IPS-11a (cell line): Measurements from ENCODE around the gene DPP4.
"Not testable (repeated sequence)": the region's sequence is repeated elsewhere in the genome, so short reads cannot be mapped to it uniquely, and the experiment has no call there.

Source experiments
- H3K4me3 ChIP-seq: one replicate; pipeline ENCODE4 v1.5.1; 2013; ENCODE audit warnings: low read depth, low read length, control low read depth

The DPP4 gene

DNA sequence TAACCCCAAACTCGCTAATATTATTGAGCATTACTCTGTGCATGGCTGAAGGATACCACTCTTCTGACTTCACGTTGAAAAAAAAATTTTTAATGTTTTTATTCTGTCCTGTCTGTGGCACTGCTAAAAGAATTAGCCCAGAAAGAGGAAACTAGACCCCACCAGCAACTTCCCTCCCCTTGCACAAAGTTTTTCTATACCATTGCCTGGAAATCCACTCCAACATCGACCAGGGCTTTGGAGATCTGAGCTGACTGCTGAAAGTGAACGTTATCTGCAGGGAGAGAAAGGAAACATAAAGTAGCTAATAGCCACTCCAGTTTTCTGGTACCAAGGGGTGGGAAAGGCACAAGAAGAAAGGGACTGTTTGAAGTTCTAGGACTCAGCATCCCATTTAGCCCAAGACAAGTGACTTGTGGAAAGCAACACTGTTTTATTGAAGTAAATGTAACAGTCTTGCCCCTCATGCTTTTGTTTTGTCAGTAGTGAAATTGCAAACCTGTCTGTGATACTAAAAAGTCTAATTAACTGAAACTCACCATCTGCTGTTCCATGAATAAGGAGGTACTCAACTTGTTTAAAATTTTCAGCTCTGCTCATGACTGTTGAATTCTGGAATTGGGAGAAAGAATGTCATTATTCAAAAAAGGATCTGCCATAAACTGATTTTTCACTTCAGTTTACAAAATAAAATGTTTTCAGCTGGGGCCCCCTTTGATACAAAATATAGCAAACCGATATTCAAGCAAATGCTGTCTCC is 79.1 kb downstream of the DPP4 start:
- H3K4me3 ChIP-seq, result no peak overlapping the region

DNA sequence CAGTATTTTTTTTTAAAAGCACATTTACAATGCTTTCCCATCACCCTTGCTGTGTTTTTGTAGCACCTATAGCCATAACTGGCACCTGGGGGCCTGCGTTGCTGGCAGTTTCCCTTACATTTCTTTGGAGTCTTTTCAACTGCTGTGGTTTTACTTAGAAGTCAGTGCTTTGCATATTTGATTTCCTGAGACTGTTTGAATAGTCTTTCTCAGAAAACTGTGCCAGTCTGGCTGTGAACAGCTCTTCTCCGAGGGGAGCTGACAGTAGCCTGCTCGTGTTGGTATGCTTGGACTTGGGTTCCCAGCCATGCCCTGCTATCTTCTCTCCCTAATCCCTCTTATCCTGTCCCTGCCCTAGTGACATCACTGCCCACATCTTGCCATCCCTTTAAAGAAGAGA is 81.5 kb downstream of the DPP4 start:
- H3K4me3 ChIP-seq, result no peak overlapping the region

DNA sequence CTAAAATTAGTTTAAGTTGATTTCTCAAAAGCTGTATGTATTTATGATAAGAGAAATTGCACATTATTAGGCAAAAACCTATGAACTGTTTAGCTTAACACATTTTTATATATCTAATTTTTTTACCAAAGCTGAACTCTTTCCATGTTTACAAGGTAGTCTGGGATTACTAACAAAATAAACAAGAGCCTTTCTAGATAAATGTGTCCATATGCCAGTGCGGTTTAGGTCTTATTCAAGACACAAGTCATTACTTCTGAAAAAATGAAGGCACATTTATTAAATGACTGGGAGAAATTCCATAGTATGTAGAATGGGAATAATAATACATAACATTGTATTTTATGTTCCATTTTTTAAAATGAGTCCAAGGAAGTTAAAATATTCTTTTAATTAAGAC is 82.0 kb downstream of the DPP4 start:
- H3K4me3 ChIP-seq, result no peak overlapping the region

- H3K4me3 ChIP-seq, result no peak overlapping the region
Measured at GRCh38 chr2:161990741-161991140, 83.3 kb downstream of the DPP4 start.

DNA sequence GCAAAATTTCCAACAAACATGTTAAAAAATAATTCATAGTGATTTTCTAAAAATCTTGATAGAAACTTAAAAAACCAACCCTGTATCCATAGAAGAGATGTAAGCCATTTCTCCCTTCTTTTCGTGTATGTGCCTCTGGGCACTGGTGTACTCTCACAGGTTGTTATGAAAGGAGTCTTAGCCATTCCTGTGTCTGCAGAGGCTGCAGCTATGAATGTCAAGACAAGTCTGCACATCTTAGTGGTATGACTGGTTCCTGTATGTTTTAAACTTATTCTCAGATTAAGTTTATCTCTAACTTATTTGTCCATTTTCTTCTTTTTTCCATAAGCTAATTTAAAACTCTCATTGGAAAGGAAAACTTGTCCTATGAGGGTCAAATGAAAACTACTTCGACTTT is 84.0 kb downstream of the DPP4 start:
- H3K4me3 ChIP-seq, result no peak overlapping the region

- H3K4me3 ChIP-seq, result no peak overlapping the region
Measured at GRCh38 chr2:161988589-161988988, 85.4 kb downstream of the DPP4 start.

- H3K4me3 ChIP-seq, result no peak overlapping the region
Measured at GRCh38 chr2:161987311-161987710, 86.7 kb downstream of the DPP4 start.

- no peak overlapping the region for H3K4me3 ChIP-seq
Measured at GRCh38 chr2:161983866-161984265, 90.1 kb downstream of the DPP4 start.

GRCh38 chr2:161983331-161983651 is 90.7 kb downstream of the DPP4 start:
- no peak overlapping the region for H3K4me3 ChIP-seq

GRCh38 chr2:161982548-161983330 is 91.3 kb downstream of the DPP4 start:
- H3K4me3 ChIP-seq, result no peak overlapping the region

- H3K4me3 ChIP-seq, result no peak overlapping the region
Measured at GRCh38 chr2:161981679-161982250, 92.2 kb downstream of the DPP4 start.

DNA sequence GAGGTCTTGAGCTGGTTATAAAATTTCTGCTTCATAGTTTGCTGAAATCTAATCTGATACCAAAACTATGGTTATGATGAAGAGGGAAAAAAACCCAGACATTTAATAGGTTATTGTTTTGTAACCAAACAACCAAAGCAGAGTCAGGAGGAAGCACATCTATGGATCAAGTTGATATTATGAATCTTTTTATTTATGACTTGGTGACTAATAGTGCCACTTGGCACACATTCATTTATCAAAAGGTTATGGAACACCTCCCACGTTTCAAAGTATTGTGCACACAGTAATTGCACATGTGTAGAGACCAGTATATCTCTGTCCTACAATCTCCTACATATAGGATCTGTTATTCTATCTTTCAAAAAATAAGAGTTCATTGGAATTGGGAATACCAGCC is 93.0 kb downstream of the DPP4 start:
- no peak overlapping the region for H3K4me3 ChIP-seq

GRCh38 chr2:161979490-161979889 is 94.5 kb downstream of the DPP4 start:
- no peak overlapping the region for H3K4me3 ChIP-seq

DNA sequence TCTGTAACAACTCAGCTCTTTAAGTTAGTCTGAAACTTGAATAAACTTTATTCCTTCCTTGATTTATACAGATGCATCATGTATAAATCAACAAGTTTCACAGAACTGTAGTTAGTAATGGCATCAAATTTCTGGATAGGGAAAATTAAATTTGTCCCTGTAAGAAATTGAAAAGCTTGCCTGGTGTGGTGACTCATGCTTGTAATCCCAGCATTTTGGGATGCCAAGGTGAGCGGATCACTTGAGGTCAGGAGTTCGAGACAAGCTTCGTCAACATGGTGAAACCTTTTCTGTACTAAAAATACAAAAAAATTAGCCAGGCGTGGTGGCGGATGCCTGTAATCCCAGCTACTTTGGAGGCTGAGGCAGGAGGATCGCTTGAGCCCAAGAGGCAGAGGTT is 96.1 kb downstream of the DPP4 start:
- not testable (repeated sequence) for H3K4me3 ChIP-seq

DNA sequence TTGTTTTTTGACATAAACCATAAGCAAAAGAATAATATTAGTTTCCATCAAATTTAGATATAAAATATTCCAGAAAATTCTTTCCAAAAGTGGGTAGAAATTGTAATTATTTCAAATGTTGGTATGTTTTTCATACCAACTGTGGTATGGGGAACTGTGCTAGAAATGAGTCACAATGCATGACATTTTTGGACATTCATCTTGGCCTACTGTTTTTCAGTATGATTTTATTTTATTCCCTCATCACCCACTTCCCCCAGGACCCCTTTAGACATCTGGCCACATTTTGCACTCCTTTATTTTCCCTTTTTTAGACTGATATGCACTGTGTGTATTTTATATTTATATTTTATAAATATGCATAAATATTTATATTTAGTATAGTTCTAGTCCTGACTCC is 97.1 kb downstream of the DPP4 start:
- H3K4me3 ChIP-seq, result no peak overlapping the region

DNA sequence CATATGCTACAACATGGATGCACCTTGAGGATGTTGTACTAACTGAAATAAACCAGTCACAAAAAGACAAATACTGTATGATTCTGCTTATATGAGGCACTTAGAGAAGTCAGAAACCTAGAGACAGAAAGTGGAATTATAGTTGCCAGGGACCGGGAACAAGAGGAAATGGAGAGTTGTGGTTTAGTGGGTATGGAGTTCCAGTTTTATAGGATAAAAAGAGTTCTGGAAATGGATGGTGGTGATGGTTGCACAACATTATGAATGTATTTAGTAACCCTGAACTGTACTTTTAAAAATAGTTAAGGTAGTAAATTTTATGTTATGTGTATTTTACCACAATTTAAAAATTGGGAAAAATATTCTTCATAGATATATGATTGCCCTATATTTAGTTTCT is 97.7 kb downstream of the DPP4 start:
- no peak overlapping the region for H3K4me3 ChIP-seq

DNA sequence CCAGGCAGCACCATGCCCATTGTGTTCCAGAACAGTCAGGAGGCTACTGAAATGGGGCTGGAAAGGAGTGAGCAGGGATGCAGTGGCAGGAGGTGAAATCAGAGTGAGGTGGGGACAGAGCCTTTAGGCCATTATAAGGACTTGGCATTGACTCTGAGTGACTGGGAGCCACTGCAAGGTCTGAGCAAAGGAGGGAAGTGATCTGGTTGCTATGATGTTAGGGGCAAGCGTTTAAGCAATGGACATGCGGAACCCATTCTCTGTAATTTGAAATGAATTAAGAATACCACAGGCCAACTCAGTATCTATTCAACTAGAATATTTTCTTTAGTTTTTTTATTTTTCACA is 98.2 kb downstream of the DPP4 start:
- no peak overlapping the region for H3K4me3 ChIP-seq

GRCh38 chr2:161975062-161975812 is 98.8 kb downstream of the DPP4 start:
- H3K4me3 ChIP-seq, result no peak overlapping the region

- H3K4me3 ChIP-seq, result no peak overlapping the region
Measured at GRCh38 chr2:161974461-161974860, 99.6 kb downstream of the DPP4 start.

GRCh38 chr2:161972866-161973265 is 101.1 kb downstream of the DPP4 start:
- no peak overlapping the region for H3K4me3 ChIP-seq

GRCh38 chr2:161972232-161972631 is 101.8 kb downstream of the DPP4 start:
- no peak overlapping the region for H3K4me3 ChIP-seq

- no peak overlapping the region for H3K4me3 ChIP-seq
Measured at GRCh38 chr2:161971551-161971950, 102.5 kb downstream of the DPP4 start.
